Measurements from ENCODE around the gene ZNF414.

DNA sequence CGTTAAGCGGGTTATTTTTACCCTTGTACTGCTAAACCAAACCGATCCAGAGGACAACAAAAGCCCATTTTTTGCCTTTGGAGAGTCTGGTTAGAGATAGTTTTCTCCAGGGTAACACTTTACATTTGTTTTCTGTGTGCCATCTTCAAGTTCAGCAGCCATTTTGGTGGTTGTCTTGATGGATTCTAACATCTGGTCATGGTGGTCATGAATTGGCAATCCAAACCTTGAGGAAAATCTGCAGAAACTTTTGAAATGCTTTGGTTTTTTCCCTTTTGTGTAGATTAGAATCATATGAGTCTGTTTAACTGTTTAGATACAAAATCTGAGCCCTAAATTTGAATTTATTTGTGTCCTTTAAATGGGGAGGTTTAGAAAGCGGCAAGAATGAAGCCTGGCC is 52.6 kb downstream of the ZNF414 start:
- TF ChIP-seq CTCF (IDR thresholded peaks at IDR 0.05; ENCODE audit: insufficient read depth, low read length) (no peak), POLR2AphosphoS5 (IDR thresholded peaks at IDR 0.05; ENCODE audit: low read depth) (no peak), REST (IDR thresholded peaks at IDR 0.05; ENCODE audit: insufficient replicate concordance, low read depth) (no peak)
